NCI-H2227 (cell line): ENCODE measurements around the gene GEMIN4.
"Not testable (repeated sequence)": the region's sequence is repeated elsewhere in the genome, so short reads cannot be mapped to it uniquely, and the experiment has no call there.

Experiments used
- DNase-seq: peaks from one replicate; lab custom pipeline; 2025; ENCODE audit not compliant: unreplicated experiment; lab: John Stamatoyannopoulos, UW

GEMIN4 gene

DNA sequence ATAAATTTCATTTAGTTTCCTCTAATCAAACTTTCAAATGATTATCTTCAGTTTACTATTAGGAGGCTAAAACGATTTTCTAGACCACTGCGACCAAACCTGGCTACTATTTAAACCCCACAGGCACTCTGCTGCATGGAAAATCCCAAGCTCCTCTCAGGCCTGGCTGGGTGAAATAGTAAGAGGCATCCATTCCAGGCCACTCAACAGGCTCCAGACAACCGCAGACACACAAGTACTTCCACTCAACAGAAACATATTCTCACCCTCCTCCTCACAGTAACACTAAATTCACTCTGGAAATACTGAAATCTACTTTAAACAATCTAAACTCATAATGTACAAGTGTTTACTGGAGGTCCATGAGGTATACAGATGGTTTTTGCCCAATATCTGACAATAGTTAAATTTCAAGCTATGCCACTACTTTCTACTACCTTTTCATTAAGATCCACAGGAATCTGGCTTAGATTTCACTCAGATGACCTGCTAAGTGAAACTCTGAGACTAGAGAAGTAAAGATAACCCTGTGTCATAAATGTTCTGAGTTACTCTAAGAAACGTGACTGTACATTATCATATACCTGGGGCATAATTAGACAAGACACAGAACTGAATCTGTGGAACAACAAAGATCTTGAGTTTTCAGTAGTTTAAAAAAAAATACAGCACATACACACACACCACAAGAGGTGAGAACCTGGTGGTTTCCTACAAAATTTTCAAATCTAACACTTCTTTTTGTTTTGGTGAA is 47.8 kb downstream of the GEMIN4 start:
- no peak for DNase-seq

DNA sequence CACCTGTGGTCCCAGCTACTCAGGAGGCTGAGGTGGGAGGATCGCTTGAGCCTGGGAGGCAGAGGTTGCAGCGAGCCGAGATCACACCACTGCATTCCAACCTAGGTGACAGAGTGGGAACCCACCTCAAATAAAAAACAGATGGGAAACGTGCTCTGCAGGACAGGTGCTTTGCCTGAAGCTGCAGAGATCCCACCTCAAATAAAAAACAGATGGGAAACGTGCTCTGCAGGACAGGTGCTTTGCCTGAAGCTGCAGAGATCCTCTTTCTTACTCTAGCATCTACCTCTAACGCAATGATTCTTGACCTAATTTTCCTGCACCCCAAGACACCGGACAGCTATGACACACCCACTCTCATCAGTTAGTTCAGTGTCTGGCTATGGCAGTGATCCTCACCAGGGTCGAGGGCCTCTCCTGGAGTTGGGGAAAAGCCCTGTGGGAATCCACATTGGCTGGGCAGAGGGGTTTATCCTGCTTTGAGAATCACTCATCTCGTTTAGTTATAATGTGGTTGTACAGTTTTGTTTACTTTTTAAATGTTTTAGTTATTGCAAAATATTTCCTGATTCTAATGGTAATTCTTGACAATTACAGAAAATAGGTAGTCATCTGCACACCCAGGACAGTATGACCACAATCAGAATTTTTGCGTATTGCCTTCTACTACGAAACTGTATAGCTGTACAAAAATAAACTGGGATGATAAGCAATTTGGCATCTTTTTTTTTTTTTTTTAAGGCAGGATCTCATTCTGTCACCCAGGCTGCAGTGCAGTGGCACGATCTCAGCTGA is 48.8 kb downstream of the GEMIN4 start:
- DNase-seq = no peak

DNA sequence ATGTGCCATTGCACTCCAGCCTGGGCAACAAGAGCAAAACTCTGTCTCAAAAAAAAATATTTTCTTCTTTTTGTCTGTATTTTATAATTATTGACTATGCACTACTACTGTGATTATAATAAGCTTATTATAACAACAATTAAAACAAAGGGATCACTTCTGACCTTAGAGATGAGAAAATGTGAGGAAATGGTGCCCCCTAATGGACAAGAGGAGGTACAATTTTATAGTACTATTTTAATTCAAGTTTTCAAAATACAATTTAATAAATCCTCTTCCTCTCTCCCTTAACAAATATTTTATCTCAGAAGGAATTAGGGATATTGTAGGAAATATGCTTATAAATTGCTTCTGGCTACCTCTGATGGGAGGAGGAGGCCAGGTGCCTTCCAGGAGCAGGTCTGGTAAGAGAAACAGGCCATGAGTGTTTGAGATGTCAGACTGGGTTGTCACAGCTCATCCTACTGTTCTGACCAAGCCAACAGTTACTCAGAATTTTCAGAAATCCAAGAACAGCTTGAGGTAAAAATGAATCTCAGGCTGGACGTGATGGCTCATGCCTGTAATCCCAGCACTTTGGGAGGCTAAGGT is 51.5 kb downstream of the GEMIN4 start:
- DNase-seq = no peak

- DNase-seq = no peak
Measured at GRCh38 chr17:699345-699744, 52.7 kb downstream of the GEMIN4 start.

DNA sequence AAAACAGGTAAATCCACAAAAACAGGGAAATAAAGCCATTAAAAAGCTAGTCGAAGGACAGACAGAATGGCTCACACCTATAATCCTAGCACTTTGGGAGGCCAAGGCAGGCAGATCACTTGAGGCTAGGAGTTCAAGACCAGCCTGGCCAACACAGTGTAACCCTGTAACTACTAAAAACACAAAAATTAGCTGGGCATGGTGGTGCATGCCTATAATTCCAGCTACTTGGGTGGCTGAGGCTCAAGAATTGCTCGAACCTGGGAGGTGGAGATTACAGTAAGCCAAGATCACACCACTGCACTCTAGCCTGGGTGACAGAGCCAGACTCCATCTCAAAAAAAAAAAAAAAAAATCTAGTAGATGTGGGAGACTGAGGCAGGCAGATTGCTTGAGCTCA is 54.0 kb downstream of the GEMIN4 start:
- not testable (repeated sequence) for DNase-seq

DNA sequence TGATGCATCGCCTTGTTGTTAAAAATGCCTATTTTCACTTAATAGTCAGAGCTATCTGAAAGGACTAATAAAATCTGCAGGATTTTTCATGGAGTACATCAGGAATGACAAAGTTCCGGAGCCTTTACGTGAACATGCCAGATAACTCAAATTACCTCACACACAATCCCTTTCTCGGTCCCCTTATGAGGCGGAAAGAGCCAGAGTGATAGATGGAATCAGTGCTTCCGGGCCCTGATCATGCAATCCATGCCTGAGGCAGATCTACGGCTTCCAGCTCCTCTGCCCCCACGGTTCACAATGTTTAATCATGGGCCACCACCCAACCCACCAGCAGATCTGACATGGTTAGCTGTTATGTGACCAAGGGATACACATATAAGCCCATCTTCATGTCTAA is 54.4 kb downstream of the GEMIN4 start:
- DNase-seq = no peak

- no peak for DNase-seq
Measured at GRCh38 chr17:696369-696768, 55.7 kb downstream of the GEMIN4 start.
